Measurements from ENCODE around the gene HNRNPUL1.
A peak's percentile ranks its signal among the peaks of the same experiment; 100 is the strongest.
"Not testable (repeated sequence)": the region's sequence is repeated elsewhere in the genome, so short reads cannot be mapped to it uniquely, and the experiment has no call there.

Gene HNRNPUL1

GRCh38 chr19:41263850-41264580, at the start of gene HNRNPUL1:
Gene HNRNPUL1 (plus strand): TSS chr19:41264372. CDS start chr19:41264504, 132 bp downstream.
- DNase-seq, result peak; percentile 98

GRCh38 chr19:41217741-41218140, 46.4 kb upstream of the HNRNPUL1 start:
- DNase-seq, result no peak

GRCh38 chr19:41218249-41218614, 45.9 kb upstream of the HNRNPUL1 start:
- DNase-seq, result no peak

DNA sequence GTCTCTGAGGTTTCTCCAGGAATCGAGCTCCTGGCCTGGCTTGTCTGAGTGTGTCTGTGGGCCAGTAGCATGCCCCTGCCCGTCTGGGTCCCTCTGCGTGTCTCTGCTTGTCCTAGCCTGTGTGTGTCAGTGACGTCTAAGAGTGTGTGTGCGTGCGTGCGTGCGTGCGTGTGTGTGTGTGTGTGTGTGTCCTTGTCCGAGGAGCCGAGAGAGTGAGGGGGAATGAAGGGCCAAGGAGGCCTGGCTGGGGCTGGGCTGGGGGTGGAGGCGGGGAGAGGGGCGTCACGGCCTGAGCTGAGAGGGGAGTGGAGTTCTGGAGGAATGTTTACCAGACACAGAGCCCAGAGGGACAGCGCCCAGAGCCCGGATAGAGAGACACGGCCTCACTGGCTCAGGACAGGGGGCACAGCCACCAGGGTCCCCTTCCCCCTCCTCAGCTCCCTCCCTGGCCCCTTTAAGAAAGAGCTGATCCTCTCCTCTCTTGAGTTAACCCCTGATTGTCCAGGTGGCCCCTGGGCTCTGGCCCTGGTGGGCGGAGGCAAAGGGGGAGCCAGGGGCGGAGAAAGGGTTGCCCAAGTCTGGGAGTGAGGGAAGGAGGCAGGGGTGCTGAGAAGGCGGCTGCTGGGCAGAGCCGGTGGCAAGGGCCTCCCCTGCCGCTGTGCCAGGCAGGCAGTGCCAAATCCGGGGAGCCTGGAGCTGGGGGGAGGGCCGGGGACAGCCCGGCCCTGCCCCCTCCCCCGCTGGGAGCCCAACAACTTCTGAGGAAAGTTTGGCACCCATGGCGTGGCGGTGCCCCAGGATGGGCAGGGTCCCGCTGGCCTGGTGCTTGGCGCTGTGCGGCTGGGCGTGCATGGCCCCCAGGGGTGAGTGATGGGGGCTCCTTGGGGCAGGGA, 45.3 kb upstream of the HNRNPUL1 start, which contains the start of gene AXL:
TSS of gene AXL (plus strand) at position 609 of the 893 bp plus-strand sequence. CDS start at position 779, 170 bp downstream.
- no peak for DNase-seq

DNA sequence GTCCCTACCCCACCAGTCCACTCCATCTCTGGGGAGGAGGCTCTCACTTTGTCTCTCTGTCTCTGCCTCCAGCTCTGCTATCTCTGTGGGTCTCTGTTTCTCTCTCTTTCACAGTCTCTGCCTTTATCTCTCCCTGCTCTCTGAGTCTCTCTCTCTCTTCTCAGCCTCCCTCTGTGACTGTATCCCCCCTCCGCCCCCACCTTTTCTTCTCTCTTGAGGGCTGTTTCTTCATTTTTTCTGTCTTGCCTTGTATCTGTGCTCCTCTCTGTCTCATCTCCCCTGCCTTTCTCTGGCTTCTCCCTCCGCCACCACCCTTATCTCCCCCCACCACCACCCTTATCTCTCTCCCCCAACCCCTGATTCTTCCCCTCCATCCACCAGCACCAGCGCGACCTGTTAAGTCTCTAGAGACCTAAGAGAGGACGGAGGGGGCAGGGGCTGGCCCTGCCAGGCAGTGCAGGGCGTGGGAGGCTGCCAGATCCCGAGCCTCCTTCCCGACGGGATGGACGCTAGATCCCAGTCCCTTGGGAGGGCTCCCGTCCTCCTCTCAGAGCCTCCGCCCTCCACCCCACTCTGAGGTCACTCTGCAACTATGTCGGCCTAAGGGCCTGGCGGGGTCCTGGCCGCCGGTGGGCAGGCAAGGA, 44.1 kb upstream of the HNRNPUL1 start:
- DNase-seq, result no peak

DNA sequence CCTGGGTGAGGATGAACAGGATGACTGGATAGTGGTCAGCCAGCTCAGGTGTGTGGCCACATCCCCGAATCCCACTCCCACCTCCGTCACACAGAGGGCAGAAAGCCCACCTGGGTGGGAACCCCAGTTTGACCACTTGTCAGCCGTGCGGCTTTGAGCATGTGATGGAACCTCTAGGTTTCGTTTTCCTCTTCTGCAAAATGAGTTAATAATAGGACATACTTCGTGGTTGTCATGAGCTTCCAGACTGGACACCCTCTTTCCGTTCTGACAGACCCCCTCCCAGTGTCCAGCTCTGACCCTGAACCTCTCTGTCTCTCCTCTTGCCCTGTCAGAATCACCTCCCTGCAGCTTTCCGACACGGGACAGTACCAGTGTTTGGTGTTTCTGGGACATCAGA, 43.4 kb upstream of the HNRNPUL1 start:
- DNase-seq, result no peak

DNA sequence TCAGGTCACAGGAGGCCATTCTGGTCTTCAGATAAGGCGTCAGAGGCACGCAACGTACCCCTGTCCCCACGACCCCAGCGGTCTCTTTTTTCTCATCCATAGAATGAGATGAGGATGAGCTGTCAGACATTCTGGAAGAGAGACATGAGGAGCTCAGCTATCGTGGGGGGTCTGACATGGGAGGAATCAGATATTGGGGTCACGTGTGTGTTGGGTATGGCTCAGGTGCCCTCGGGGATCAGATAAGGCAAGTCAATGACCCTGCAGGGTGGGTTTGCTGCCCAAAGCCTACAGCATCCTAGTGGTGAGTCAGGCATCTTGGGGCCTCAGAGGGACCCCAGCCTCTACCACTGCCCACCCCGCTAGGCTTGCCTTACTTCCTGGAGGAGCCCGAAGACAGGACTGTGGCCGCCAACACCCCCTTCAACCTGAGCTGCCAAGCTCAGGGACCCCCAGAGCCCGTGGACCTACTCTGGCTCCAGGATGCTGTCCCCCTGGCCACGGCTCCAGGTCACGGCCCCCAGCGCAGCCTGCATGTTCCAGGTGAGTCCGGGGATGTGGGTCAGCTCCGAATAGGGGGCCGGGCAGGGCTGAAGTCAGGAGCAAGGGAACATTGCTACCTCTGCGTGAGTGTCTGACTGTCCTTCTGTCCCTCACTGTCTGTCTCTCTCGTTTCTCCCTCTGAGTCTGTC, 42.5 kb upstream of the HNRNPUL1 start:
- no peak for DNase-seq

DNA sequence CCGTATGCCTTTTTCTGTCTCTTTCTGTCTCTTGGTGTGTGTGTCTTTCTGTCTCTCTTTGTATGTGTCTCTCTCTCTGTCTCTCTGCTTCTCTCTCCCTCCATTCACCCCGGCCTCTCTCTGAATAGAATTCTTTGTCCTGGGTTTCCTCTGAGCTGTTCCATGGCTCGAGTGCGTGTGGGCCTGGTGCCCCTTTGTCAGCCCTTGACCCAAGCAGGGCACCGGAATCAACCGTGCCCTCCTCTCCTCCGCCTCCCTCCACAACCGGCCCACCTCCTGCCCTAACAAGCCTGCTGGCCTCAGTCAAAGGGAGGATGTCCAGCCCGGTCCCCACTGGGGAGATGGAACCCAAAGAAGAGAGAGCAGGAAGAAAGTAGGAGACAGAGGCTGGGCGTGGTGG, 41.9 kb upstream of the HNRNPUL1 start:
- DNase-seq, result no peak

GRCh38 chr19:41223431-41224234, 40.5 kb upstream of the HNRNPUL1 start:
- no peak for DNase-seq

- no peak for DNase-seq
Measured at GRCh38 chr19:41224632-41225031, 39.5 kb upstream of the HNRNPUL1 start.

DNA sequence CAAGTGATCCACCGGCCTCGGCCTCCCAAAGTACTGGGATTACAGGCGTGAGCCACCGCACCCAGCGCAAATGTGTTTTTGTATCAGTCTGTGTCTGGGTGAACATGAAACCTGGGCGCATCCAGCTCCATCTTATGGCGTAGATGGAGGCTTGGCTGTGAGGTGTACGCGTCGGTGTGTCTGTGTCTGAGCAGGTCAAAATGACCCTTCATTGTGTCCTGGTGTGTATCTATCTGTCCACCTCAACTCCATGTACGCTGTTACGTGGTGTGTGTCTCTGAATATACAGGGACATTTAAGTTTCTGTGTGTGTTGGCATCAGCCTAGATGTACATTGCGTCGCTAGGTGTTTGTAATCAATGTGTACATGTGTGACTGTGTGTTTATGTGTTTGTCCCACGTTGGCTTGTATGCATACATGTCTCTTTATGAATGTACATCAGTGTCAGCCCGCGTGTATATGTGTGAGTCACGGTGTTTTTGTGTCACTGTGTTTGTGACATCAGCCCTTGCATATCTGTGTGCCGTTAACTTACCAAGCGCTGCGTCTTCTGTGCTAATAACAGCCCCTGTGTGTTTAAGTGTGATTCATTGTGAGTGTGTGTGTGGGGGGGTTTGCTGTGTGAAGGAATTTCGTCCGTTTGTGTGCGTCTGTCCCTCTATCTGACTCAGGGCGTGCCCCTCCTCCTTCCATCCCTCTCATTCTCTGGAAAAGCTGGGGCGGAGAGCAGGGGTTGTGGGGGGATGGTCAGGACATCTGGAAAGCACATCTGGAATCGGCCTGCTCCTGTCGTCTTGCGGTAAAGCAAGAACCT, 38.7 kb upstream of the HNRNPUL1 start:
- DNase-seq, result peak; percentile 23

DNA sequence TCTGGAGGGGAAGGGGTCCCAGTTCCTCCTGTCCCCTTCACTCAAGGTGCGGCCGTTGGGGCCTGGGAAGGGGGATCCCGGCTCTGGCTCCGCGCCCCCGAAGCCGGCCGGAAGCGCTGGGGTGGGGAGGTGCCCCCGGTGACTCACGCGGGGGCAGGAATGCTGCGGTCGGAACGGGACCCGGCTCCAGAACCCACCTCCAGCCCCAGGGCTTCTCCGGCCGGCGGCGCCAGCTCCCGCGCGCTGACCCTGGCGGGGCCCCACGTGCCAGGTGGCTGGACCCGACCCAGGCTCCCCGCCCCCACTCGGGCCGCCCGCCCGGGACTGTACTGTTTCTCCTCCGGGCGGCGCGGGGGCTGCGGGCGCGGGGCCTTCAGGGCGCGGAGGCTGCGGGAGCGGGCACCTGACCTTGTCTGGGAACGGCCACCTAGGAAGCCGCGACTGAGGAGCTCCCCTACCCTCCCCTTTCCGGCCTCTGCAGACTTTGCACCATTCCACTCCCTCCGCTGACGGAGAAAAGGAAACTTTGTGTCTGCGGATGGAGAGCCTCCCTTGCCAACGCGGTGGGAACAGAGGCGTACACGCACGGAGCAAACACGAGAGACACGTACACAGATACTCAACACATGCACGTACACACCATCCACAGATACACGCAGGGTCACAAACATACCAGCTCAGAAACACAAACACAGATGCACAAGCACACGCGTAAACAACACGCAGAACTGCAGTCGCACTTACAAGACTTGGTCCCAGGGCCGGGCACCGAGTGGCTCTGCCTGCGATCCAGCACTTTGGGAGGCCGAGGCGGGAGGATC, 37.9 kb upstream of the HNRNPUL1 start:
- peak; percentile 29 for DNase-seq

DNA sequence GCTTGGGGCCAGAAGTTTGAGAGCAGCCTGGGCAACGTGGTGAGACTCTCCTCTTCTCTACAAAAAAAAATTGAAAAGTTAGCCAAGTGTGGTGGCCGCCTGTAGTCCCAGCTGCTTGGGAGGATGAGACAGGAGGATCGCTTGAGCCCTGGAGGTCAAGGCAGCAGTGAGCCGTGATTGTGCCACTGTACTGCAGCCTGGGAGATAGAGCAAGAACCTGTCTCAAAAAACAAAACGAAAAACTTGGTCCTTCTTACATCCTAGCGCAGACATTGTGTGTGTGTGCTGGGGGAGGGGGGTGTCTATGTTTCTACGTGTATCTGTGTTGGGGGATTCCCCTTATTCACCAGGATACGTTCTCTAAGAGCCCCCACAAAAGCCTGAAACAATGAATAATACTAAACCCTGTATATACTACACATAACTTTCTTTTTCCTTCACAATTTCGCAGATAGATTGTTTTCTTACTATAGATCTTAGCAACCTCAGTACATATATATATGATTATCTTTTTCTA, 37.2 kb upstream of the HNRNPUL1 start:
- no peak for DNase-seq

- DNase-seq, result no peak
Measured at GRCh38 chr19:41228486-41228885, 35.7 kb upstream of the HNRNPUL1 start.

DNA sequence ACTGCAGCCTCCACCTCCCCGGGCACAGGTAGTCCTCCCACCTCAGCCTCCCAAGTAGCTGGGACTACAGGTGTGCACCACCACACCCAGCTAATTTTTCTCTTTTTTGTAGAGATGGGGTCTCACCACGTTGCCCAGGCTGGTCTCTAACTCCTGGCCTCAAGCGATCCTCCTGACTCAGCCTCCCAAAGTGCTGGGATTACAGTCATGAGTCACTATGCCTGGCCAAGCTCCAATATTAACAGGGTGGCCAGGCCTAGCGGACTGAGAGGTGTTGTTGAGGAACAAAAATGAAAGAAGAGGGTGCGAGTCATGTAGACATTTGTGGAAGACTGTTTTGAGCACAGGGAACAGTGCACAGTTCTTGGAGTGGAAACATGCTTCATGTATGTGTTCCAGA, 34.8 kb upstream of the HNRNPUL1 start:
- DNase-seq, result not testable (repeated sequence)

GRCh38 chr19:41230067-41230857, 33.9 kb upstream of the HNRNPUL1 start:
- no peak for DNase-seq

DNA sequence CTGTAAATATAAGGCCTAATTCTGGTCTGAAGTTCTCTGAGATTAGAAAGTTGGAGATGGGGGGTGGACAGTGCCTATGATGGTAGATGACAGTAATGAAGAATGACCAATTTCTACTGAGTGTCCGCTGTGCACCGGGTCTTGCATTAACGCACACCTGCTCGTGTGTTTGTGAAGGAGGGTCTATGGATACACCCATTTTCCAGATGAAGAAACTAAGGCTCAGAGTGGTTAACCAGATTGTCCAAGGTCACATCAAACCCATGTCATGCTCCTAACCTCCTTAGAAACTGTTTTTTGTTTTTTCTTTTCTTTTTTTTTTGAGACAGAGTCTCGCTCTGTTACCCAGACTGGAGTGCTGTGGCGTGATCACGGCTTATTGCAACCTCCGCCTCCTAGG, 31.5 kb upstream of the HNRNPUL1 start:
- DNase-seq, result no peak

- no peak for DNase-seq
Measured at GRCh38 chr19:41233748-41234240, 30.4 kb upstream of the HNRNPUL1 start.
